ENCODE results near the gene LHPP. TPM values are rescaled to one million over a fixed set of nuclear protein-coding genes. Genes with fewer than 3 reads are reported as not detected.

Gene LHPP
- total and polyA plus RNA-seq, 8 donors, result 8.5 to 48.7 (median 17.0) TPM

- H3K36me3 ChIP-seq, result no peaks in the 10 kb centered on the region
- intact Hi-C loops (cut with DNase I; ENCODE audit: low total_unique reads), result no loop called here
- H3K27me3 ChIP-seq, result no peaks in the 10 kb centered on the region
- H3K27ac ChIP-seq, result no peak overlapping the region
- H3K4me1 ChIP-seq, result no peaks in the 10 kb centered on the region
- WGBS, 5 donors, result 85 to 95% (median 87%) methylated on average over 11 to 14 of the region's 14 CpGs
- no peak for TF ChIP-seq CTCF (IDR thresholded peaks at IDR 0.05)
- no peak for TF ChIP-seq POLR2AphosphoS5 (IDR thresholded peaks at IDR 0.05)
- H3K9me3 ChIP-seq, result no peaks in the 10 kb centered on the region
- no peak overlapping the region for H3K4me3 ChIP-seq
- DNase-seq, result no peak
These were observed 16.9 kb downstream of the LHPP start for GRCh38 chr10:124478515-124478914.

- 87 to 89% (median 88%) methylated on average over 5 of the region's 5 CpGs for WGBS, 5 donors
- Histone ChIP-seq H3K36me3 (peaks cover 0 to 4% (median 0%) of the 10 kb centered on the region in 4 donors), H3K27me3 (no peaks in the 10 kb centered on the region), H3K27ac (no peak overlapping the region), H3K9me3 (no peaks in the 10 kb centered on the region), H3K4me1 (no peaks in the 10 kb centered on the region), H3K4me3 (no peak overlapping the region)
- DNase-seq, result no peak
- intact Hi-C loops (cut with DNase I; ENCODE audit: low total_unique reads), result no loop called here
- TF ChIP-seq EP300 (IDR thresholded peaks at IDR 0.05) (no peak), POLR2A (IDR thresholded peaks at IDR 0.05) (no peak), POLR2AphosphoS5 (IDR thresholded peaks at IDR 0.05) (no peak), CTCF (IDR thresholded peaks at IDR 0.05) (no peak)
These were observed 19.2 kb downstream of the LHPP start for GRCh38 chr10:124480860-124481259.

GRCh38 chr10:124481717-124482116 is 20.1 kb downstream of the LHPP start:
- Histone ChIP-seq H3K27me3 (no peaks in the 10 kb centered on the region), H3K27ac (no peak overlapping the region), H3K9me3 (peaks cover 0 to 2% (median 0%) of the 10 kb centered on the region in 4 donors), H3K4me1 (no peaks in the 10 kb centered on the region), H3K4me3 (no peak overlapping the region), H3K36me3 (peaks cover 0 to 4% (median 2%) of the 10 kb centered on the region in 4 donors)
- TF ChIP-seq POLR2AphosphoS5 (IDR thresholded peaks at IDR 0.05), result no peak
- no peak for TF ChIP-seq EP300 (IDR thresholded peaks at IDR 0.05)
- no peak for TF ChIP-seq POLR2A (IDR thresholded peaks at IDR 0.05)
- TF ChIP-seq CTCF (IDR thresholded peaks at IDR 0.05), result no peak
- 83 to 89% (median 88%) methylated on average over 6 of the region's 6 CpGs for WGBS, 5 donors
- no peak for DNase-seq
- intact Hi-C loops (cut with DNase I; ENCODE audit: low total_unique reads), result no loop called here

GRCh38 chr10:124482236-124482800 is 20.7 kb downstream of the LHPP start:
- H3K4me3 ChIP-seq, result no peak overlapping the region
- 85 to 88% (median 86%) methylated on average over 10 of the region's 10 CpGs for WGBS, 5 donors
- intact Hi-C loops (cut with DNase I; ENCODE audit: low total_unique reads), result no loop called here
- H3K36me3 ChIP-seq, result peaks cover 0 to 9% (median 2%) of the 10 kb centered on the region in 4 donors
- no peaks in the 10 kb centered on the region for H3K4me1 ChIP-seq
- no peaks in the 10 kb centered on the region for H3K27me3 ChIP-seq
- no peak overlapping the region for H3K27ac ChIP-seq
- TF ChIP-seq POLR2A (IDR thresholded peaks at IDR 0.05) (no peak), CTCF (IDR thresholded peaks at IDR 0.05) (no peak), EP300 (IDR thresholded peaks at IDR 0.05) (no peak), POLR2AphosphoS5 (IDR thresholded peaks at IDR 0.05) (no peak)
- no peak for DNase-seq
- H3K9me3 ChIP-seq, result peaks cover 0 to 8% (median 0%) of the 10 kb centered on the region in 4 donors
